HG02938 (cell line): ENCODE data around the gene PLCD3.
A peak's percentile ranks its signal among the peaks of the same experiment; 100 is the strongest.

Experiments
- ATAC-seq: cut with Tn5 transposase; IDR thresholded peaks from one replicate; pipeline ENCODE4 v1.9.1; 2021; ENCODE audit warnings: mild to moderate bottlenecking, moderate library complexity; ENCODE audit not compliant: unreplicated experiment

Gene PLCD3

GRCh38 chr17:45132320-45132571 is at the start of gene PLCD3:
PLCD3 (minus strand) TSS chr17:45132515; CDS start chr17:45132410, 105 bp downstream.
- ATAC-seq, result no peak

GRCh38 chr17:45177563-45177962 is 45.2 kb upstream of the PLCD3 start:
- no peak for ATAC-seq

GRCh38 chr17:45175759-45176115 is 43.4 kb upstream of the PLCD3 start:
- no peak for ATAC-seq

GRCh38 chr17:45172541-45173286 is 40.4 kb upstream of the PLCD3 start:
- no peak for ATAC-seq

GRCh38 chr17:45172232-45172540 is 39.9 kb upstream of the PLCD3 start:
- no peak for ATAC-seq

- no peak for ATAC-seq
Observed at GRCh38 chr17:45171338-45172231, 39.3 kb upstream of the PLCD3 start.

GRCh38 chr17:45170931-45171337 is 38.6 kb upstream of the PLCD3 start:
- no peak for ATAC-seq

GRCh38 chr17:45170280-45170930 is 38.1 kb upstream of the PLCD3 start:
- ATAC-seq, result no peak

GRCh38 chr17:45168991-45169752 is 36.9 kb upstream of the PLCD3 start:
- no peak for ATAC-seq

- no peak for ATAC-seq
Observed at GRCh38 chr17:45164734-45165269, 32.5 kb upstream of the PLCD3 start.

GRCh38 chr17:45162025-45162687 is 29.8 kb upstream of the PLCD3 start:
- no peak for ATAC-seq

GRCh38 chr17:45161288-45162024 is 29.1 kb upstream of the PLCD3 start, which contains the start of gene HEXIM2:
HEXIM2 (plus strand) TSS chr17:45161875; CDS start chr17:45162794, 919 bp downstream.
- peak; percentile 96 for ATAC-seq

GRCh38 chr17:45160447-45161287 is 28.4 kb upstream of the PLCD3 start:
- peak; percentile 5 for ATAC-seq

GRCh38 chr17:45156242-45156641 is 23.9 kb upstream of the PLCD3 start:
- ATAC-seq, result no peak

GRCh38 chr17:45155483-45155882 is 23.2 kb upstream of the PLCD3 start:
- no peak for ATAC-seq

- no peak for ATAC-seq
Observed at GRCh38 chr17:45155029-45155428, 22.7 kb upstream of the PLCD3 start.

- no peak for ATAC-seq
Observed at GRCh38 chr17:45150911-45151809, 18.8 kb upstream of the PLCD3 start.
